ENCODE results near the gene SDK2.

GRCh38 chr17:73645050-73645871 lies 1.0 kb upstream of the SDK2 start:
- TF ChIP-seq CTCF (IDR thresholded peaks at IDR 0.05) (no peak), GATA2 (CRISPR knock-in tag; IDR thresholded peaks at IDR 0.05) (no peak), NFIC (IDR thresholded peaks at IDR 0.05; ENCODE audit: borderline replicate concordance) (no peak), YY1 (IDR thresholded peaks at IDR 0.05; ENCODE audit: low read depth) (no peak), POLR2AphosphoS5 (IDR thresholded peaks at IDR 0.05; ENCODE audit: low read depth, low read length) (no peak), GABPA (IDR thresholded peaks at IDR 0.05; ENCODE audit: low read depth) (no peak), SMC3 (IDR thresholded peaks at IDR 0.05; ENCODE audit: low read depth, low read length) (no peak), RFX5 (IDR thresholded peaks at IDR 0.05; ENCODE audit: low read length) (no peak), TCF12 (IDR thresholded peaks at IDR 0.05) (no peak), MXI1 (IDR thresholded peaks at IDR 0.05; ENCODE audit: low read depth, low read length) (no peak), EP300 (IDR thresholded peaks at IDR 0.05; ENCODE audit: borderline replicate concordance in 1 of 2, low read depth in 1 of 2, low read length in 1 of 2) (no peak), SIN3A (IDR thresholded peaks at IDR 0.05; ENCODE audit: borderline replicate concordance, low read depth, low read length) (no peak), ZBTB33 (IDR thresholded peaks at IDR 0.05; ENCODE audit: borderline replicate concordance, low read depth) (no peak)
